GM18517 (cell line): Measurements from ENCODE around the gene RNF44.

Experiments used
- ATAC-seq: cut with Tn5 transposase; IDR thresholded peaks from one replicate; pipeline ENCODE4 v1.9.1; 2021; ENCODE audit warnings: mild to moderate bottlenecking, moderate library complexity; ENCODE audit not compliant: unreplicated experiment

The RNF44 gene

DNA sequence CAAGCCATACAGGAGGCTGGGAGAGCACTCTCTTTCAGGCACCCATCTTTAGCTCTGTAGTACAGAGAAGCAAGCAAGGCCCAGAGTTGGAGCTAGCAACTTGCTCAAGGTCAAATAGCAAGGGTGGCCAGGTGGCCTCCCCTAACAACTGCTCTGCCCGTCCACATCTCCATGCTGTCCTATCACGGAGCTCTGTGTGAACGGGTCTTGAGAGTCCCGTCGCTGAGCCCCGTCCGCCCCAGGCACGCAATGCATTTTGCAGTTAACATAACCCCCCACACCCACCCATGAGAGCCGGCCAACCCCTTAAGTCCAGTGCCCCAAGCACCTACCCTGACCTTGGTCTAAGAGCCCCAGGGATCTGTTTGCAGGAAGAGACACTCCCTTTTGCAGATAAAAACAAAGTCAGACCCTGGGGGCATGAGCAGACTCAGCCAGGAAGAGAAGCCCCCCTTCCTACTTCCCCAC is 1.5 kb downstream of the RNF44 start:
- no peak for ATAC-seq

DNA sequence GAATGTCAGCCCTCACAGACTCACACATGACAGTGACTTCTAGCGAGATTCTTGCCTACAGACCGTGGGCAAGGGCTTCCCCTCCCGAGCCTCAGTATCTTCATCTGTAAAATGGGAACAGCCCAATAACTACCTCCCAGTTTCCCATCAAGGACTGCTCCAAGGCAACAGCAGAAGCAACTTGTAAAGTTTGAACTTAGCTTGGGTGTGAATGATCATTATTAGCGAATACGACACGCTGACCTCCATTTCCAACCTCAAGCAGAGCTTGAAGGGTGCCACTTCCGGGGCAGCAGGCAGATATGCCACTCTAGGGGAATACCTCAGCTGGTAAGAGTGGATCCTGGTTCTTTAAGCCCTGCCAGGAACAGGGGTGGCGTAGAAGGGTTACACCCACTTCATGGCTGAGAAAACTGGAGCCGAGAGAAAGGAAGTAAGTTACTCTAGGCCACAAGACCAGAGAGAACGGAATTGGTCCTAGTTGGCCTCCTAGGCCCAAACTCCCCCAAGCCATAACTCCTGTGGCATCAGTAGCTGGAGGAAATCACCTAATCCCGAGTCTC is 2.0 kb downstream of the RNF44 start:
- no peak for ATAC-seq

DNA sequence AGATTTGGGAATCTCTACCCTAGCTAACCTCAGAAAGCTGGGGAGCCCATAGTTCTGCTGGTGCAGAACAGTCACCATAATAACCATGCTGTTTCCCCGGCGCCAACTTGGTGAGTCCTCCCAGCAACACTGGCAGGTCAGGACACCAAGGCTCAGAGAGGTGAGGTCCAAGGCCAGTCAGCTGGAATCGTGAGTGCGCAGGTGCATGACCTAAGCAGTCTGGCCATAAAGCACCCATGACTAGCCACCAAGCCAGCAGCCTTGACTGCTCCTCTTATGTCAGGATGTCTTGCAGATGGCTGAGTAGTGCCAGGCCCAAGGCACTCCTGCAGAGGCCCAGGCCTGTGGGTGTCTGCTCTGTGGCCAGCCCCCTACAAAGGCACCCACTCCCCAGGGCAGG is 2.6 kb downstream of the RNF44 start:
- ATAC-seq: no peak

DNA sequence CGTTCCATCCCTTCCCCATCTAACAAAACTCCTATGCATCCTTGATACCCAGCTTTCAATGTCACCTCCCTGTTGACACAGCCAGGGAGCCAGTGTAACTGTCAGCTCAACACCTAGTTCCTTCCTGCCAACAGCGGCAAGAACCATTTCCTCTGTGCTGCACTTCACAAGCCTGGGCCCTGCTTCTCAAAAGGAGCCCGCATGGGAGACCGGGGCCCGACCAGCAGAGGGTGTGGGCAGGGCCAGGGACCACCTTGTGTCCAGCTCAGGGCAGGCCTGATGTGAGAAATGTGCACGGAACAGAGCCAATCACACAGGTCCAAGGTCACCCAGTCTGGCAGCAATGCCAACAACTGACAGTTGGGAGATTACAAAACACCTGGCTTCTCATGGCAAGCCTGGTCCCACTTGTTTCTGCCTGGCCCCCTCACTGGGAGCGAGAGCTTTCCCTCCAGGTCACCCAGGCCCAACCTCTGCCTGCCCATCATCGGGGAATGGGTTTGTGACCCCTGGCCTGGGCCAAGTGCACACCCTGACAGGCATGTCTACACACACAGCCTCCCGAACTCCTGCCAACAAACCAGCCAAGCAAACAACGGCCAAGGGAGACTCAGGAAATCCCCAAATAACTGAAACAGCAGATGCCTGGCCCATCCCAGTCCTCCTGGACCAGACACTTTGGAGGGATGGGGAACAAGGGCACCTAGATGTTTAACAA is 3.1 kb downstream of the RNF44 start:
- no peak for ATAC-seq

DNA sequence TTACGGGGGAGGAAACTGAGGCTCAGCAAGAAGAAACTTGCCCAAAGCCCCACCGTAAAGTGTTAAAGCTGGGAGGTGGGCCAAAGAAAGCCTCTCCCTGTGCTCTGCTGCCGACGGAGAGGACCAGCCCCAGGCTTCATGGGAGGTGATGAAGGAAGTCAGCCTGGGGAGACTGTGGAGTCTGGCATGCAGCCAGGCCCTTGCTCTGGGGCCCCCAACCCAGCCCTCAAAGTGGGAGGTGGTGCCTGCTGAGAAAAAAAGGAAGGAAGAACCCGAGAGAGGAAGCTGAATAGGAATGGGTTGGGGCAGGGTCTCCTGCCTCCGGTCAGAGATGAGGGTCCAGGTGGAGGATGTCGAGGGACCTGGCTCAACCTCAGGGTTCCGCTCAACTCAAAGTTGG is 3.8 kb downstream of the RNF44 start:
- no peak for ATAC-seq

DNA sequence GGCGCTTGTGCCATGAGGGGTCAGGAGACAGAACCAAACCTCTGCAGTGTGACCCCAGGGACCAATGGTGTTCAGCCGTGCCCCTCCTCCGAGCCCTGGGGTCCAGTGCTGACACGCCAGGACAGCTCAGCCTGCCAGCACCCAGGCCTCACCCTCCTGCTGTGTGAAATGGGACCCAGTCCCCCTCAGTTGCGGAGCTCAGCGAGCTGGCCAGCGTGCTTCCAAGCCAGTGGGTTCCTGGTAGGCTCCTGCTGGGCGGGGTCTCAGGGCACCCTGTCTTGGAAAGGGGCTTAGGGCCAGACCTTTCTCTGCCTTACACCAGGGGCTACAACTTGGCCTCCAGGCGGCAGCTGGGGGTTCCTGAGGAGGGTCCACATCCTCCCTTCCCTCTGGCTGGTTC is 4.4 kb downstream of the RNF44 start:
- no peak for ATAC-seq

DNA sequence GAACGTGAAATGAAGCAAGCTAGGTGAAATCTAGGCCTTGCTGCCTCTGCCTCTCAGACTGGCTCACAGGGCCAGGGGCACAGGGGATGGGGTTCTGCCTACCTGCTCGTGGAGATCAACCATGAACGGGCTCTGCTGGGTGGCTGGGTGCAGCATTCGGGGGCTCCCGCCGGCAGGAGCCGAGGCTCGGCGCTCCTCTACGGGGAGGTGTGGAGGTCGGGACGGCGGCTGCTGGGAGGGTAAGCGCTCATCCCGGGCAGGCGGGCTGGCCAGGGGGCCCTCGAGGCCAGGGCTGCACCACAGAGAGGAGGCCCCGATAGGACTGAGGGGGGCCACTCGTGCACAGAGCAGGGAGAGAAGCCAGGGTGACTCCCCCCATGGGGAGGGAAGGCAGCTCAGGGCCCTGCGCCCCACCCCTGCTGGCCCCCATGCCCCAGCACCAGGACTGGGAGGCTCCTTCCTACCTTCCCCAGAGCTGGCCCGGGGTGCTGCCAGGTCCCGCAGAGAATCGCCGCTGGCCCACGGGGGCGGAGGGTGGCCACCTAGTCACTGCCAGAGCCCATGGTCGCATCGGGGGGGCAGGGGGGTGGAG is 5.2 kb downstream of the RNF44 start:
- no peak for ATAC-seq

DNA sequence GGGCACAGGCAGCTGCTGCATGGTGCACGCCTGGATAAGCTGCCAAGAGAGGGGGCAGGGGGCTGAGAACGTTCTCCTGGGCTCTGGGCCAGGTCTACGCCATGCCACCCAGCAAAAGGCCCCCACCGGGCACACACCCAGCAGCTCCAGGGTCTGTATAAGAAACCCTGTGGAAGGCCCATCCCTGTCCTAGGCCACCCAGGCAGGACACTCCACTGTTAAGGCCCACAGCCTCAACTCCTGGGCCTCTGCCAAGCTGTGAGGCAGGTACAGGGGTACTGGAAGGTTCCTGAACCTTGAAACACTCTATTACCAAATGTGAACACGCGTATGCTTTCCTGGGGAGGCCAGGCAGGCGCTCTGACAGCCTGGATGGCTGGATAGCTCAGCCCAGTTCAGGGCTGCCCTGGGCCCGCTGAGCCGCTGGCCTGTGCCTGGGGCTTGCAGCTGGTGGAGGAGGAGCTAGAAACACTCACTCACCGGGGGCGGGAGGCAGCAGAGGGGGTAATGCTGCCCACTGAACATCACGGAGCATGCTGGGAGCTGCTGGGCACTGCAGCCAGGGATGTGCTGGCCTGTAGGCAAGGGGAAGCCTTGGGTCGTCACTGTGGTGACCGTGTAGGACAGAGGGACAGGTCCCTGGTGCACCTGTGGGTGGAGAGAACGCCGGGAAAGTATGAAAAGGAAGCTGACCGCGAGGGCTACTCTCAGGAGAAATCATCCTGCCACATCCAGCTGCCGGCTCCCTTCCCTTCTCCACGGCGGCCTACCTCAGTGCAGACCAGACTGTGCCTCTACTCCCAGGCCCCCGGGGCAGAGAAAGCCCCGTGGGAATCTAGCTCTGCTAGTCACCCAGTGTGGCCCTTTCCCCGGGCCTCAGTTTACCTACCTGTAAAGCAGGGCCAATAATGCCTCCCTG is 6.0 kb downstream of the RNF44 start:
- no peak for ATAC-seq

DNA sequence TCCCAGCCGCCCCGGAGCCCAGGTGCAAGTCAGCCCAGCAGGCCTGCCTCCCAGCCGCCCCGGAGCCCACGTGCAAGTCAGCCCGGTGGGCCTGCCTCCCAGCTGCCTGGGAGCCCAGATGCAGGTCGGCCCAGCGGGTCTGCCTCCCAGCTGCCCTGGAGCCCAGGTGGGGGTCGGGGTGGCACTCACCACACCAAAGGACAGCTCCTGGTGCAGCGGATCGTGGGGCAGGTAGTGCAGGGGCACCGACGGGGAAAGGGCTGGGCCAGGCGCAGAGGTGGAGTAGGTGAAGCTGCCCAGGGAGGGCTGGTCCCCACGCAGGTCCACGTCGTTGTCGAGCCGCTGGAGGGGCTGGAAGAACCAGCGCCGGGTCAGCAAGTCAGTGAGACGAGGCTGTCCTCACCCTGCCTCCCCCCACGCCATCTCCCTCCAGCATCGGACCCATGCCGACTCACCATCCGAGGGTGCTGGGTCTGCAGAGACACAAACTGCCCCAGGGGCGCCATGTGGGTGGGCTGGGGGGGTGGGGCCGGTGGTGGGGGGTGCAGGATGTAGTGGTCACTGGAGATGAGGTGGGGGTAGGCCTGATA is 6.7 kb downstream of the RNF44 start:
- no peak for ATAC-seq

DNA sequence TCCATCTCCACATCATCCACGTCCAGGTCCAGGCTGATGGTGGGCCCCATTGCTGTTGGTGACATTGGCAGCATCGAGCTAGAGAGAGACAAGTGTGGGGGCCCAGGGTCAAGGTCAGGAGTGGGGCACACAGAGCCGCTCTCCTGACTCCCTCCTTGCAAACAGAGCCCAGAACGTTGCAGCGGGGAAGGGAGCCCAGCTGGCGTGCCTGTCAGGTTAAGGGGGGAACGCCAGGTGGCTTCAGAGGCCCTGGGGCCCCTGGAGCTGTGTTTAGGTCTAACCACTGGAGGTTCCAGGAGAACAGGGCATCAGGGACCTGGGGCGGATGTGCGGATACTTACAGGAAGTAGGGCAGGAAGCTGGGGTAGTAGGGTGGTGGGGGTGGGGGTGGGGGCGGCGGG is 7.5 kb downstream of the RNF44 start:
- ATAC-seq: no peak

DNA sequence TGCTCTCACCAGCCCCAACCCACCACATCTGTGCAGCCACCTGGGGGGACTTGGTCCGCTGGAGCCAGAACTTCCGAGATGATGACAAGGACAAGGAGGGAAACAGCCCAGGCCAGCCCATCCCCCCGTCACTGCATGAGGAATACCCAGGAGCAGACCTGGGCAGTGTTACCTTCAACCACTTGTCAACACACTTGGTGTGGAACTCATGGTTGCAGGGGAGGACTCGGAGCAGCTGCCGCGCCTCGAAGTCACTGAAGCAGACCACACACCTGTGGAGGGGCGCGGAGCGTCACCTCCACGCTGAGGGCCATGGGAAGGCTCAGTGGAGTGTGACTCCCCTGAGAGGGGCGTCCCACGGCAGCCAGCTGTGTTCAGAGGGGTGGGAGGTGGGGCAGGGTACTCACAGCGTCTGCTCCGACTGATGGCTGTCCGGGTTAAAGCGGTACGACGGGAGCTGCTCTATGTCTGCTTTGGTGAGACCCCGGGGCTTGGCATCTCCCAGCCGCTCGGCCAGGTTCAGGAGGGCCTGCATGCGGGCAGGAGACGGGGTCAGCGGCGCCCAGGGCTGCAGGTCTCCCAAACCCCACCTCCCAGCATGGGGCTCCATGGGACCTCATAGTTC is 8.0 kb downstream of the RNF44 start:
- ATAC-seq: no peak

DNA sequence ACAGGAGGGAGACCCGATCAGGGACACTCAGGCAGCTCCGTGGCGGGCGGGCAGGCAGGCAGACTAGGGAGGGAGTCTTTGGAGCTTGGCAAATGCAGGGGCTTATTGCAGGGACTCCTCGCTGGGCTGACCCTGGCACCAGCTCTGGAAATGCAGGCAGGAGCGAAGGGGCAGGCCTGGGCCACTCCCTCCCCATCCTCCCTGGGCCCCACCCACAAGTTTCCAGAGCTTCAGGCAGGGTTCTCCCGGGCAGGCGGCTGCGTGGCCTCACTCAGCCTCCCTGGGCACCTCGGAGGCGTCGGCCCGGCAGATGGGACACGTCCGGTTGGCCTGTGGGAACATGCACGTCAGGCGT is 8.5 kb downstream of the RNF44 start:
- ATAC-seq: no peak

DNA sequence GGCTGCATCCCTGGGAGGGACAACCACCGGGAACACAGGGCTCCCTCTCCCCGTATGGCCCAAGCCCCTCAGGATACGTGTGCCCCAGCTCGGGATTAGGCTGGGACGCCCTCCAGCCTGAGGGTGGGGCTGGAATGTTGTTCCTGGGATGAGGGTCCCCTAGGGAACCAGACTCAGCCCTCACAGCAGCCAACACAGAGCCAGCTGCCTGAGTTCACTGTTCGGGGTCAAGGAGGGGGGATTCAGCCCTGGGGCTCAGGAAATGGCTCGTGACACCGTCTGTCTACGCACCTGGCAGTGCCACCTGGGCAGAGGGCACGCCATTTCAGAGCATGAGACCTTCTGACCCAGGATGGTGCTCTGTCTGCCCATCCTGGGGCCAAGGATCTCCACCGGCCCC is 8.9 kb downstream of the RNF44 start:
- no peak for ATAC-seq

DNA sequence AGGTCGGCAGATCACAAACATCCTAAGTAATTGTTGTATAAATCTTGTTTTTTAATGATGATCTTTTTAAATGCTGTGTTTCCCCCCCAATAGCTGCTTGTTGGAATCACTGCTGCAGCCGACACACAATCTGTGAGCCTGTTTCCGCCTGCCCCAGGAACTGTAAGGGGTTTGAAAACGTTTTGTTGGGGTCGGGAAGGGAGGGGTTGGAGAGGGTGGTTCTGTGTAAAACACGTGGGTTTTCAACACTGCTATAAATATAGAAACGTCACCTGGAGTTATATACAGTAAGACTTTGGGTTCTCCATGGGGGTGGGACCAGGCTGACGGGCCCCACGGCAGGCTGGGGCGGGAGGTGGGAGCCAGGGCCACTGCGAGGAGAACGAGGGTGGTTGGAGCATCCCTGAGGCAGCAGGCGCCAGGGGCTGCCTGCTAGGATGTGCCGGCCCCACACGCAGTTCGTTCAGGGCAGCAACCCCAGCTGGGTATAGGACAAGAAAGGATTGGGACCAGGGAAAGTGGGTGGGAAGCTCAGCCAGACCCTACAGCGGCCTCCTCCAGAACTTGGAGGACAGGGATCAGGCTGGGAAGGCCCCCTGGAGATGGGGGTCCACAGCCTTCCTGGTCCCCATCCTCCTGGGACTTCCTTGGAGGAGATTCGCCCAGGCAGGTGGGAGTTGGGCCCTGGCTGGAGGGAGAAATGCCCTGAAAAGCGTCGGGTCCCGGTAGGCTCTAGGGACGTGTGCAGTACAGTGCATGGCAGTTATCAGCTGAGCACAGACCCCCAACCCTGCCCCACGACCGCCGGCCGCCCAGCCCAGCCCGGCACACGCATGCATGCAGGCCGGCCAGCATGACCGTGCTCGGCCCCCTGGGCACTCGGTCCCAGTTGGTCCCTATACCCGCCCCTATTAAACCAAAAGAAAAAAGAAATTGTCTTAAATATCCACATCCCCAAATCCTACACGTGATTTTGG is 9.7 kb downstream of the RNF44 start:
- no peak for ATAC-seq

DNA sequence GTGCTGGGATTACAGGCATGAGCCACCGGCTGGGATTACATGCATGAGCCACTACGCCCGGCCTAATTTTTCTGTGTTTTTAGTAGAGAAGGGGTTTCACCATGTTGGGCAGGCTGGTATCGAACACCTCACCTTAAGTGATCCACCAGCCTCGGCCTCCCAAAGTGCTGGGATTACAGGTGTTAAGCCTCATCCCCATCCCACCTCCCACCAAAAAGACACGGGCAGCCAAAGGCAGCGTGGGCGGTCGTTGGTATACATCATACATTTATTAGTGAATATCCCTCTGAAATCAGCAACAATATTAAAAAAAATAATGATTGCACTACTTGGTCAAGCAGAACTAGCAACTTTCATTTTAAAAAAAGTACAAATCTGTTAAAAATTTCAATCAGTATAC is 10.7 kb downstream of the RNF44 start:
- no peak for ATAC-seq

DNA sequence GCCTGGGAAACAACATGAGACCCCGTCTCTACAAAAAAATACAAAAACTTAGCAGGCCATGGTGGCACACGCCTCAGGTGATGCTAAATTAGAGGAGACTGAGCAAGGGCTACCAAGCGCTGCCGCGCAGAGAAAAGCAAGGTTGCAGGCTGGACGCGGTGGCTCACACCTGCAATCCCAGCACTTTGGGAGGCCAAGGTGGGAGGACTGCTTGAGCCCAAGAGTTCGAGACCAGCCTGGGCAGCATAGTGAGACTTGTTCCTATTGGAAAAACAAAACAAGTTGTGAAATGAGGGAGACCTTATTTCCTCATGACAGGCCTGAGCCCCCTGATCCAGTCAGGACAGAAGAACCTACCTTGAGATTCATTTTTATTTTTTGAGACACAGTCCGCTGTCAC is 11.5 kb downstream of the RNF44 start:
- no peak for ATAC-seq

DNA sequence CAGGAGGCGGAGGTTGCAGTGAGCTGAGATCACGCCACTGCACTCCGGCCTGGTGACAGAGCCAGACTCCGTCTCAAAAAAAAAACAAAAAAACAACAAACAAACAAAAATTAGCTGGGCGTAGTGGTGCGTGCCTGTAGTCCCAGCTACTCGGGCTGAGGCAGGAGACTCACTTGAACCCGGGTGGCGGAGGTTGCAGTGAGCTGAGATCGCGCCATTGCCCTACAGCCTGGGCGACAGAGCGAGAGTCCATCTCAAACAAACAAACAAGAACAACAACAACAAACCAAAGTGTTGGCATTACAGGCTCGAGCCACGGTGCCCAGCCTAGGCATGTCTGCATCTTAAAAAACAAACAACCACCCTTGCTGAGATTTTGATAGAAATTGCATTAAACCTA is 12.2 kb downstream of the RNF44 start:
- no peak for ATAC-seq

DNA sequence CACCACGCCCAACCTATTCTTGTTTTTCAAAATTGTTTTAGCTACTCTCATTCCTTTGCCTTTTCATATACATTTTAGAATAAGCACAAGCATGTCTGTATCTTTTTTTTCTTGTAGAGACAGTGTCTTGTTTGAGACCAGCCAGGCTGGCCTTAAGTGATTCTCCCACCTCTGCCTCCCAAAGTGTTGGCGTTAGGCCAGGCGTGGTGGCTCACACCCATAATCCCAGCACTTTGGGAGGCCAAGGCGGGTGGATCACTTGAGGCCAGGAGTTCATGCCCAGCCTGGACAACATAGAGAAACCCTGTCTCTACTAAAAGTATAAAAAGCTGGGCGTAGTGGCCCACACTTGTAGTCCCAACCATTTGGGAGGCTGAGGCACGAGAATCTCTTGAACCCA is 13.1 kb downstream of the RNF44 start:
- no peak for ATAC-seq

DNA sequence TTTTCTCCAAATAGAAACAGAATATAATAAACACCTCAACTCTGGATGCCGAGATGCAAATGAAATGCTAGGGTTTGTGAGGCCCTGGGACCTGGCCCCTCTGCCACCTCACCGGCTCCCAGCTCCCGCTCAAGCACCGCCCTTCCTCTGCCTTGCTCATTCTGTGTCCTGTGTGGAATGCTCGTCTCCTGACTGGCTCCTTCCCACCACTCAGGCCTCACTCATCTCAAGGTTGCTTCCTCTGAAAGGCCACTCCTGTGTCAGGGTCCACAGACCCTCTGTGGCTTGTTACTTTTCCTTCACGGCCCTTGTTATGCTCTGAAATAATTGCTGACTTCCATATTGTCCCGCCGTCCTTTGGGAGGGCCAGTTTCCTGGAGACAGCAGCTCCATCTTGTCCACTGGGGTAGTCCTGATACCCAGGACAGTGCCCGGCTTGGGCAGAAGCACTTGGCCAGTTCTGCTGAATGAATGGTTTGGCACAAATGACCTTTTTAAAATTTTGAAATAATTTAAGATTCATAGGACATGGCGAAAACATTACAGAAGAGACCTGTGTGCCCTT is 15.4 kb downstream of the RNF44 start:
- ATAC-seq: no peak
